ES-I3 (cell line): ENCODE measurements around the gene NTM.

ENCODE experiments used
- H3K36me3 ChIP-seq: 2 replicates; pipeline ENCODE4 v1.6.1; 2013; ENCODE audit warnings: mild to moderate bottlenecking, low read length, control low read depth, moderate library complexity; ENCODE audit not compliant: insufficient read depth
- H3K4me1 ChIP-seq: 2 replicates; pipeline ENCODE4 v1.6.1; 2013; ENCODE audit warnings: mild to moderate bottlenecking, control low read depth, low read length; ENCODE audit not compliant: insufficient read depth
- H3K9ac ChIP-seq: 2 replicates; pipeline ENCODE4 v1.6.1; 2013; ENCODE audit warnings: low read depth, mild to moderate bottlenecking, low read length, moderate library complexity
- H3K9me3 ChIP-seq: 2 replicates; pipeline ENCODE4 v1.6.1; 2013; ENCODE audit warnings: mild to moderate bottlenecking, low read length, moderate library complexity; ENCODE audit not compliant: control insufficient read depth, insufficient read depth

The NTM gene

DNA sequence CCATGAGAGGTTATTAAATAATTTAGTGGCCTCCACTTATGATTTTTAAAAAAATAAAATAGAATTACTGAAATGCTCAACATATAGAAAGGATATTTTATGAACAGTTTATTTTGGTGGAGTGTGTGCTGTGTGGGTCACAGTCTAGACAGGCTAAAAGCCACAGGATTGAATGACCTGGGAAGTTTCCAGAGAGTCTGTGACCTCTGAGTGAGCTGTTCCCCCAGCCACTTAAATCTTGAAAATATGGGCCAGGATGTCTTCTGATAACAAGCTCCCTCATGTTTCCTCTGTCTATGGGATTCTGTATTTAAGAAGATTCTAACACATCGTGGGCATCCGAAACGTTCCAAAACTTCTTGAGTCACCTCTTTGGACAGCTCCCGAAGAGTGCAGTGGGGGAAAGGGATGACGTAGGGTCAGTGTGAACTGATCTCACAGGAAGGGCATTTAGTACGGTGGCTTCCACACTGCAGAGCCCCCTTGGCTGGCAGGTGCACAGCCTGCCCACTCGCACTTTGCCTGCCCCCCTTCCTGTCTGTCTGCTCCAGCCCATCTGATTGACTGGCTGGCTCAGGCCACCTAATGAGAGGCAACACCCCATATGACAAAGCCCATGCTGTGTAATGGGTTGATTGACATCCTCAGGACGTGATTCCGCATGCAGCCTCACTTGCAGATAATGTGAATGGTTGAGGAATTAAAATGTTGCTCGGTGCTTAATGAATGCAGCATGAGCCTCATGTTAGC, 97.4 kb downstream of the NTM start:
- Histone ChIP-seq H3K9ac (no peak overlapping the region), H3K9me3 (no peaks in the 10 kb centered on the region), H3K4me1 (peaks cover 10% of the 10 kb centered on the region; the same call in 1 of the 2 replicates), H3K36me3 (no peaks in the 10 kb centered on the region)

DNA sequence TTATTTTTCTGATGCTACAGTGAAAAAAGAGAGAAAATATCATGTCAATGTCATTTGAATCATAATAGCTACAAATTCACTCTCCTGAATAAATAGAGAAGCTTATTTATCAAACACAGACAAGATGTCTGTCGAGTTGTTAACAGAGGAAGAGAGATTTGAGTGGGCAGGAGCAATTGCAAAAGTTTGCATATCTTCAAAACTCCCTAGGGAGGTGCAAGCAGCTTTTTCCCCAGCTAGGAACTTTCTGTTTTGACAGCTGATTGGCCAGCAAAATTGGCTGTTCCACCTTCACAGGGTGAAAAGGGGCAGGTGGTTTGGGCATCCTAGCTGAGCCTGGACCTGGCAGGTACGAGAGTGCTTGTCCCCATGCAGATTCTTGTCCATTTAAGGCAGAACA, 98.2 kb downstream of the NTM start:
- Histone ChIP-seq H3K4me1 (peaks cover 10% of the 10 kb centered on the region; the same call in 1 of the 2 replicates), H3K9ac (no peak overlapping the region), H3K9me3 (no peaks in the 10 kb centered on the region), H3K36me3 (no peaks in the 10 kb centered on the region)

DNA sequence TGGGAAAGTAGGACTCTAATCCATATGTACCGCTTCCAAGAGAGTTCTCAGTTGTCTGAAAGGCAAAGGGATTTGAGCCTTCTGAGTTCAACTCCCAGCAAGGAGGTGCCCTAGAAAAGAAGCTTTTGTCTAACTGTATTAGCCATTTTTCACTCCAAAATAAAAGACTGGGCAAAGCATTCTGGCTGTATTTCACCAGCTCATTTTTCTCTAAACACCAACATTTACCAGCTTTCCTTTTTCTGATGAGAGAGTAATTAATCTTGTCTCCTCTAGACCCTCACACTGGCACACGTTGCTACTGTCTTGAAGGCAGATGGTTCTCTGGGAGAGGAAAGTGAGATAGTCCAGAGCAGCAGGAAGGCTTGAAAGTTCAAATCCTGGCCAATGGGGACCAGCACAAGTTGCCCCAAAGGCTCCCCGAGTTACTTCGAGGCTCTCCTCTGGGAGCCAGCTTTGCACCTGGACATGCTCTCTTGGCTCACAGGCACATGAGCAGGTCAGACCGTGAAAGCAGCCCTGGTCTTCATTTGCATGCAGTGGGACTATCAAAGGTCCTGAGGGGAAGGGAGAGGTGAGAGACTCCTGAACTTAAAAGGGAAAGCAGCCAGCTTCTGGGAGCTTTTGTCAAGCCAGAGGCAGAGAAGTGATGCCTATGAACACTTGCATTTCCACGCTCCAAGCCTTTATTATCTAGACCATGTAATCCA, 100.0 kb downstream of the NTM start:
- Histone ChIP-seq H3K9me3 (no peaks in the 10 kb centered on the region), H3K4me1 (peaks cover 8% of the 10 kb centered on the region; the same call in 1 of the 2 replicates), H3K9ac (no peak overlapping the region), H3K36me3 (no peaks in the 10 kb centered on the region)

DNA sequence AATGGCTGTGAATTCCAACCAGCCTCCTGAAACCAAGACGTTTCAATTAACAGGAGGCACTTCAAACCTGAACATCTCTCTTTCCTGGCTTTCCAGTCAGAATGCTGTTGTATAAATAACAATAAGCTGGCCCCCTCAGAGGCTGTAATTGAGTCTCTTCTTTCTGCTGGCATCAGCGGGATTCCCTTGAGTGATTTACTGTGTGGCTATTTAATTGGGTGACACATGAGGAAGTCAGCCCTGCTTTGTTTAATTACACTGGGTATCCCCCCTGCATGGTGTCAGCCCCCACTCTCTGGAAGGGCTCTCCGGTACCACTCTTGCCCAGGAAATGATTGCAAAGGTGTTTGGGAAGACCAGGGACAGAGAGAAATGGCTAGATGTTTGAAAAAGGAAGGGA, 101.6 kb downstream of the NTM start:
- peaks cover 5% of the 10 kb centered on the region; the same call in 1 of the 2 replicates for H3K4me1 ChIP-seq
- H3K9ac ChIP-seq: no peak overlapping the region
- H3K36me3 ChIP-seq: no peaks in the 10 kb centered on the region
- H3K9me3 ChIP-seq: no peaks in the 10 kb centered on the region

DNA sequence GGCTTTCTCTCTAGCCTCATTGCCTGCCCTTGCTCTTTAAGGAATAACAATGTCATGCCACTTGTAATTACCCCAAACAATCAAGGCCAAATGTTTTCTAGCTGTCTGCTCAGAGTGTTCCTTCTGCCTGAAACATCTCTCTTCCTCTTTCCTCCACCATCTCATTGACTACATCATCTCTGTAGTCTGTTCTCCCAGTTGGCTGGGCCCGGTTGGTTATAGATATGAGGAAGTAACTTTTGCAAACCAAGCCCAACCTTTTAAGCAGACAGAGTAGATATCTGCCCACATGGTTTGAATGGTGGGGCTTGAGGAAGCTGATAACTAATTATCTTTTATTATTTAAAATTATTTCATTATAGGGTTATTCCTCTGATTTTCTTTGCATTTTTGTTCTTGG, 104.5 kb downstream of the NTM start:
- H3K36me3 ChIP-seq: no peaks in the 10 kb centered on the region
- H3K4me1 ChIP-seq: peaks cover 5% of the 10 kb centered on the region; the same call in 1 of the 2 replicates

DNA sequence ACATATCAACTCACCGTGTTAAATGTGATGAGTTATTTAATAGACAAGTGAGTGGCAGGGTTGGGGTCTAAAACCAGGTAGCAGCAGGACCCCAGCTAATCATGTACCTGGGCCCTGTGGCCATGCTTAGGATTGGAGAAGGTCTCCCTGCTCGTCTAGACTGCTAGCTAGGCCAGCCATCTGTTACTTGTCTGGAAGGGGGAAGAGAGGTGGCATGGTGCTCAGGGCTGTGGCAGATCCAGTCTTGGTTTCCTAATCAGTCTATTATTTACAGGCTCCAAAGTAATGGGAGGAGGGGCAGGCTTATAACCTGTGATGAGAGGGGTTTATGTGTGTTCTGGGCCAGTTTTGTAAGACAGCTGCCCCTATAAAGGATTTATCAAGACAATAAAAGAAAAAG, 105.9 kb downstream of the NTM start:
- no peaks in the 10 kb centered on the region for H3K9me3 ChIP-seq
- H3K4me1 ChIP-seq: peaks cover 5% of the 10 kb centered on the region; the same call in 1 of the 2 replicates
- no peak overlapping the region for H3K9ac ChIP-seq
- no peaks in the 10 kb centered on the region for H3K36me3 ChIP-seq

More for the DNA sequence above, 104.5 kb downstream of the NTM start:
- Histone ChIP-seq H3K9ac (no peak overlapping the region), H3K9me3 (no peaks in the 10 kb centered on the region)

DNA sequence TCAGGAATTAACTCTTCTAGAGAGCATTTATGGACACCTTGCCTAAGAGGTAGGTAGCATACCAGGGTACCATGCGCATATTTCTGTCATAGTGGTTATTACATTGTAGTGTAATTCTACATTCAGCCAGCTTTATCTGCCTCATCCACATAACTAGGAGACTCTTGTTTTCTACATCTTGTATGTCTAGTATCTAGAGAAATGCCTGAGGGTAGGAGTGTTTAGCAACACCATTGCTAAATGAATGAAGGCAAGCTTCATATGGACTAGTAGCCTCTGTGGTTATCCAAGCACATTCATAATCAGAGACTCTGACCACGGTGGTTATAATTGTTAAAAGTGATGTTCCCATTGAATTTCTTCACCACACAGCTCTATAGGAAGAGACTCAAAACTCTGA, 107.9 kb downstream of the NTM start:
- no peaks in the 10 kb centered on the region for H3K9me3 ChIP-seq
- no peaks in the 10 kb centered on the region for H3K36me3 ChIP-seq
- H3K9ac ChIP-seq: no peak overlapping the region
- H3K4me1 ChIP-seq: no peaks in the 10 kb centered on the region

DNA sequence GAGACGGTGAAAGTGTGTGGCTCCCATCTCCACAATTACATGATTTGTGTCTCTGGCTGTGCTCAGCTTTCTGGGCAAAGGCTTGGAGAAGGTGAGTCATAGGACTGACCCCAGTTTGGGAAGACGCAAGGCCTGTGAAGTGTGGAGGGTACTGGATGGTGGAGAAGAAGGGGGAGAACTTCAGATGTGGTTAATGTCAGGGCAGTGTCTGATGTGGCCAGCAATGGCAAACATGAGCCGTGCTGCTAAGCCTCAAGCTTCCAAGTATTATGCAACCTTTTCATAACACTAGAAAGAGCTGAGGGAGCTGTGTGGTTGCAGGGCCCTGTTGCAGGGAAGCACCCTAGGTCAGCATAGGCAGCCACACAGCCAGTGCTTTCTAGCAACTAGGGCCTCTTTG, 110.9 kb downstream of the NTM start:
- Histone ChIP-seq H3K9ac (no peak overlapping the region), H3K36me3 (no peaks in the 10 kb centered on the region), H3K9me3 (no peaks in the 10 kb centered on the region), H3K4me1 (no peaks in the 10 kb centered on the region)

DNA sequence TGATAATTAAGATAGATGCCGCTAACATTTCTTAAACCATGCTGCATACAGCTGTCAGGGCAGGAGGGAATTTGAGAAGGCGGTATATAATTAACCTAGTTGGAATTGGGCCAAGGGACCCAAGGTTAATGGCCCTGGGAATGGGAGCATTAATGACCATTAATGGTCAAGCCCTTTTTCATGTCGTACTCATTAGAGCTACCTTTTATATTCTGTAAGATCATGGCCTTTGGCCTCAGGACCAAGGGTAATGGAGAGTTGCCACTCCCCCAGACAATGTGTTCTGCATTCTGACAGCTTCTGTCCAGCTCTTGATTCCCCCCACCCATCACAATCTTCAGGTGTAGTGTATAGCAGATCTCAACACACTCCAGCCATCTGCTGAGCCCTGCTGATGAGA, 111.6 kb downstream of the NTM start:
- Histone ChIP-seq H3K36me3 (no peaks in the 10 kb centered on the region), H3K9me3 (no peaks in the 10 kb centered on the region), H3K9ac (no peak overlapping the region), H3K4me1 (no peaks in the 10 kb centered on the region)

DNA sequence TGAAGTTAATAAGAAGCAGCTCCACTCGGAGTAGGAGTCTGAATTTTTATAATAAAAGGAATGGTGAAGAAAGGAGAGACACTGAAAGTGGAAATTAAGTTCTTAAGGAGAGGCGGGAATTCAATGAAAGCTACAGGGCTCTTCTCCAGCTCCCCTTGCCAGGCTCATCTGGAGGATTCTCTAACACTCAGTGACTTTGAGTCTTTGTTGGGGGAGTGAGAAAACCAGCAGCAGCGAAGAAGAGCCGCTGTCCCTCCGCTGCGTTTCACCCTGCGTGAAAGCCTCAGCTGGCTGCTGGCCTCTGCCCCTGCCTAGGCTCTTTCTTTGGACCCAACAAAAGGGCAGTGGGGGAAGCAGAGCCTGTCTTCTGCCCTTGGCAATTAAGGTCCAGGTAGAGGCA, 113.0 kb downstream of the NTM start:
- H3K36me3 ChIP-seq: no peaks in the 10 kb centered on the region
- no peaks in the 10 kb centered on the region for H3K4me1 ChIP-seq
- H3K9me3 ChIP-seq: no peaks in the 10 kb centered on the region
- no peak overlapping the region for H3K9ac ChIP-seq

DNA sequence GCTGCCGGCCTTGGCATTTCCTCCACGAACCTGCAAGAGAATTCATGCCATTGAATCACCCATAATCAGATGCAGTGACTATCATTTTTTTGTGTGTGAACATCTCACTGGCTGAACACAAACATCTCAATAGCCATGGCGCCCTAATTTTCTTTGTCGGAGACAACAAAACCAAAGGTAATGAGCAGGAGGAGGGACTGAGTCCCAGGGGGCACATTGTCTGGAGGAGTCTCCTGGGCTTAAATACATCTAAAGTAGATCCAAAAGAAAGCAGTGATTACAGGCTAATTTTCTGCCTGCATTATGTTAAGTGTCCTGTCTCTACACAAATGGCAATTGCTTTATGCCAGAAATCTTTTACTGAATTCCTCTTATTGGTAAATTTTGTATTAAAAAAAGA, 113.5 kb downstream of the NTM start:
- H3K9me3 ChIP-seq: no peaks in the 10 kb centered on the region
- H3K4me1 ChIP-seq: no peaks in the 10 kb centered on the region
- no peaks in the 10 kb centered on the region for H3K36me3 ChIP-seq
- H3K9ac ChIP-seq: no peak overlapping the region

DNA sequence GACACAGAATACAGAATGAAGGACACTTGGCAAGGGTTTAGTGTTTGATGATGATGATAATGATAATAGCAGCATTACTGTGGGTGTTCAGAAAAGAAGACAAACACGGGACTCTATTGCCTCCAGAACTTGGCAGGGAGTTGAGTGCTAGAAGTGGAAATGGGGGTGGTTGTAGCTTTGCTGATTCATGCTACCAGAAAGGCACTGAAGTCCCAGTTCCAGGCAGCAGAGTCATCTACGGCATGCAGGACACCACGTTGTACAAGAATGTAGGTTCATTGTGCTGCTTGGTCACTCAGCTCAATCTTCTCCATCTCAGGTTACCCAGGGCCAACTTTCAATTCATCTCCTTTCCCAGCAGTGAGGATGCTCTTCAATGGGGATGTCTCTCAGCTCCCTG, 115.7 kb downstream of the NTM start:
- Histone ChIP-seq H3K9me3 (no peaks in the 10 kb centered on the region), H3K9ac (no peak overlapping the region), H3K4me1 (no peaks in the 10 kb centered on the region), H3K36me3 (no peaks in the 10 kb centered on the region)

DNA sequence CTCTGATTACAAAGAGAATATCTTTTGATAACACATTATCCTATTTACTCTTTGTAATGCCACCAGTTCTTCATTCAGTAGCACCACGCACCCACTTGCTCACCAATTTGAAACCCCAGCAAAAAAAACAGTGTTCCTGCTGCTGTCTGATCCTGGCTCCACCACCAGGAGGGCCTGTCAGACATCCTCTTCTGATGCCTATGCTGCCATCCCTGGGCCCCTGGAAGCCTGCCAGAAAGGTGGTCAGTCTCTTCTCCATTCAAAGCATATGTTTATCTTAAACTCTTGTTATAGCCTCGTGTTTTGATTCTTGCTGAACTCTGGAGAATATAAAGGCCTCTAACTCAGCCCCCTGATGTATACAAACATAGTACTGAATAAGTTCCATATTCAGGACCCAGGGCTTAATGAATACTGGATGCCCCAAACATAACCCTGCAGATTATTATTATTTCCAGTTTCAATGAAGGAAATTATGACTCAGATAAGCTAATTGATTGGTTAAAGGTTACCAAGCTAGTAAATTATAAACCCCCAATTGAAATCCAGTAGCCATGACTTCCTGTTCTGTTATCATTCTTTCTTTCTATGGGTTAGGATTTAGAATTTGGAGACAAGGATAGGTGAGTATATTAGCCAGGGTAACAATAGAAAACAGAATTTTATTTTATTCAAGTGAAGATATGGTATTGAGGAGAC, 116.7 kb downstream of the NTM start:
- Histone ChIP-seq H3K9me3 (no peaks in the 10 kb centered on the region), H3K9ac (no peak overlapping the region), H3K4me1 (no peaks in the 10 kb centered on the region), H3K36me3 (no peaks in the 10 kb centered on the region)

DNA sequence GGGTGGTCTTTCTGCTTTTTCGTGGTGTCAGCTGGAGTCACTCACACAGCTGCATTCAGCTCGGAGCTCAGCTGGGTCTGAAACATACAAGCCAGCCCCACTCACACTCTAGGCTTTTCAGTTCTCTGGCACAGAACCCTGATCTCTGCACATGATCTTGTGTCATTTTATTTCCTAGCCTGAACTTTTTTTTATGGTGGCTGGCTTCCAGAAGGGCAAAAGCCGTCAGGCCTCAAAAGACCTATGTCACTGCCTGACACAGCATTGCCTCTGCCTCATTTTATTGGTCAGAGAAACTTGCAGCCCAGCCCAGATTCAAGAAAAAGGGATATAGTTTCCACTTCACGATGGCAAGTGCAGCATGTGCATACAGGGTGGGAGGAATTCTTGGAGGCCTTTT, 117.8 kb downstream of the NTM start:
- no peaks in the 10 kb centered on the region for H3K9me3 ChIP-seq
- no peaks in the 10 kb centered on the region for H3K4me1 ChIP-seq
- H3K9ac ChIP-seq: no peak overlapping the region
- H3K36me3 ChIP-seq: no peaks in the 10 kb centered on the region

DNA sequence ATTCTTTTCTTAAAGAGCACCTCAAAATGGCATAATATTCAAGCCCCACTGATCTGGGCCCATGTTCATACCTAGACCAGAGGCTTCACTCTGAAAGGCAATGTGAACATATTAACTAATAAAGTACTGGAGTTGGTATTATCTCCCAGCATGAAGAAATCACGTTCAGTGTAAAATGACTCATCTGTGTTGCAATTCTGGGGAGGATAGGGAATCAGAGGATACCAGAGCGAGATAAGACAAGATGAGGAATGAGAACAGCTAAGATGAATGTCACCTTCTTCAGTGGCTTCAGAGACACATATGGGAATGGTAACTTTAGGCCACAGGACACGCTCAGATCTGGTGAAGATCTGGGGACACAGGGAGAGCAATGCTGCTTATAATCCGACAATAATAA, 121.1 kb downstream of the NTM start:
- Histone ChIP-seq H3K9me3 (no peaks in the 10 kb centered on the region), H3K9ac (no peak overlapping the region), H3K36me3 (no peaks in the 10 kb centered on the region), H3K4me1 (no peaks in the 10 kb centered on the region)
